Adrenal gland (tissue), 5 donors: ENCODE results near the gene FOXK2.

Source experiments
- POLR2A ChIP-seq, 2 donors: fragments of 450-650 bp; IDR thresholded peaks; one replicate each; pipeline ENCODE4 v1.6.1; 2017; ENCODE audit warnings: antibody characterized with exemption in 2 of 2, mild to moderate bottlenecking in 2 of 2, moderate library complexity in 1 of 2
- TF ChIP-seq, protein P1 (sequence below), 6 experiments: fragments of 450-650 bp in 4 of 6; fragments of 200-600 bp in 2 of 6; sonication (generic) in 1 of 6; IDR thresholded peaks; 1 replicate in 5 of 6; 2 replicates in 1 of 6; pipeline versions ENCODE4 v1.5.1 to v1.8.0; 2016 to 2021; ENCODE audit warnings: antibody characterized with exemption in 6 of 6, mild to moderate bottlenecking in 2 of 6, moderate library complexity in 1 of 6
- donor health status: DM: no; HTN: no; CAD: no.

DNA sequence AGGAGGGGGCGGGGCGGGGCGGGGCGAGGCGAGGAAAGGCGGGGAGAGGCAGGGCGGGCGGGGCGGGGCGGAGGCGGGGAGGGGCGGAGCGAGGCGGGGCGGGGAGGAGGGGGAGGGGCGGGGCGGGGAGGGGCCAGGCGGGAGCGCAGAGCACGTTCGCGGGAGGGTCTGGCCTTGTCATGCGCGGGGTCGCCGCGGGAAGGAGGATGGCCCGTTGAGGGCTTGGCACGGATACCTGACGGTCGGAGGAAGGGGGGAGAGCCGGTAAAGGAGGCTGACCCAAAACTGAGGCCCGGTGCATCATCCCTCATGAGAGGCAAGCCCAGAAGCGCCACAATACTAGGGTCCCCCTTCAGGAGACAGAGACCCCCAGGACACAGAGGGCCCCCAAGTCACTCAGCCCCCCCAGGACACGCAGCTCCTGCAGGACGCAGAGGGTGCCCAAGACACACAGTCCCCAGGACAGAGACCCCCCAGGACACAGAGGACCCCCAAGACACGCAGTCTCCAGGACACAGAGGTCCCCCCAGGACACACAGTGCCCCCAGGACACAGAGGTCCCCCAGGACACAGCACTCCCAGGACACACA, 129.3 kb downstream of the FOXK2 start:
- TF ChIP-seq, protein P1, sequence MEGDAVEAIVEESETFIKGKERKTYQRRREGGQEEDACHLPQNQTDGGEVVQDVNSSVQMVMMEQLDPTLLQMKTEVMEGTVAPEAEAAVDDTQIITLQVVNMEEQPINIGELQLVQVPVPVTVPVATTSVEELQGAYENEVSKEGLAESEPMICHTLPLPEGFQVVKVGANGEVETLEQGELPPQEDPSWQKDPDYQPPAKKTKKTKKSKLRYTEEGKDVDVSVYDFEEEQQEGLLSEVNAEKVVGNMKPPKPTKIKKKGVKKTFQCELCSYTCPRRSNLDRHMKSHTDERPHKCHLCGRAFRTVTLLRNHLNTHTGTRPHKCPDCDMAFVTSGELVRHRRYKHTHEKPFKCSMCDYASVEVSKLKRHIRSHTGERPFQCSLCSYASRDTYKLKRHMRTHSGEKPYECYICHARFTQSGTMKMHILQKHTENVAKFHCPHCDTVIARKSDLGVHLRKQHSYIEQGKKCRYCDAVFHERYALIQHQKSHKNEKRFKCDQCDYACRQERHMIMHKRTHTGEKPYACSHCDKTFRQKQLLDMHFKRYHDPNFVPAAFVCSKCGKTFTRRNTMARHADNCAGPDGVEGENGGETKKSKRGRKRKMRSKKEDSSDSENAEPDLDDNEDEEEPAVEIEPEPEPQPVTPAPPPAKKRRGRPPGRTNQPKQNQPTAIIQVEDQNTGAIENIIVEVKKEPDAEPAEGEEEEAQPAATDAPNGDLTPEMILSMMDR (IDR thresholded peaks at IDR 0.05): no peak
- no peak for TF ChIP-seq POLR2A (IDR thresholded peaks at IDR 0.05)
